CD4-positive, alpha-beta T cell treated with Interleukin-1 beta for 1 hour (primary cell): Measurements from ENCODE around the gene PBX1.

Experiments
- DNase-seq, 2 donors: peaks; one replicate each; pipeline ENCODE4 v3.0.0-alpha.2; 2020 to 2022

Gene PBX1

GRCh38 chr1:164843743-164844500, 284.9 kb downstream of the PBX1 start:
- DNase-seq = no peak

GRCh38 chr1:164846731-164847691, 288.0 kb downstream of the PBX1 start:
- no peak for DNase-seq

- no peak for DNase-seq
These were observed 294.2 kb downstream of the PBX1 start for GRCh38 chr1:164853146-164853545.

GRCh38 chr1:164855716-164856329, 296.8 kb downstream of the PBX1 start:
- DNase-seq = no peak

- DNase-seq = no peak
These were observed 297.4 kb downstream of the PBX1 start for GRCh38 chr1:164856381-164856780.

- no peak for DNase-seq
These were observed 298.5 kb downstream of the PBX1 start for GRCh38 chr1:164857439-164857838.

- no peak for DNase-seq
These were observed 299.2 kb downstream of the PBX1 start for GRCh38 chr1:164858096-164858632.

- DNase-seq = no peak
These were observed 302.6 kb downstream of the PBX1 start for GRCh38 chr1:164861632-164862031.

- no peak for DNase-seq
These were observed 304.1 kb downstream of the PBX1 start for GRCh38 chr1:164863056-164863455.

GRCh38 chr1:164864161-164864560, 305.2 kb downstream of the PBX1 start:
- DNase-seq = no peak

- no peak for DNase-seq
These were observed 306.4 kb downstream of the PBX1 start for GRCh38 chr1:164865385-164865784.

- no peak for DNase-seq
These were observed 308.6 kb downstream of the PBX1 start for GRCh38 chr1:164867590-164867989.

- DNase-seq = no peak
These were observed 310.0 kb downstream of the PBX1 start for GRCh38 chr1:164868990-164869389.

GRCh38 chr1:164875518-164875917, 316.5 kb downstream of the PBX1 start:
- DNase-seq = no peak

- DNase-seq = no peak
These were observed 317.6 kb downstream of the PBX1 start for GRCh38 chr1:164876398-164877116.

GRCh38 chr1:164880199-164880598, 321.2 kb downstream of the PBX1 start:
- no peak for DNase-seq

- DNase-seq = no peak
These were observed 321.7 kb downstream of the PBX1 start for GRCh38 chr1:164880644-164881043.

- no peak for DNase-seq
These were observed 326.3 kb downstream of the PBX1 start for GRCh38 chr1:164885311-164885710.

- no peak for DNase-seq
These were observed 327.1 kb downstream of the PBX1 start for GRCh38 chr1:164886101-164886500.

- DNase-seq = no peak
These were observed 332.6 kb downstream of the PBX1 start for GRCh38 chr1:164891615-164892014.

GRCh38 chr1:164895026-164895912, 336.3 kb downstream of the PBX1 start:
- no peak for DNase-seq
